GM19395 (cell line): ENCODE measurements around the gene RPTOR.
A peak's percentile ranks its signal among the peaks of the same experiment; 100 is the strongest.

Experiments
- ATAC-seq: cut with Tn5 transposase; IDR thresholded peaks from one replicate; pipeline ENCODE4 v1.9.1; 2021; ENCODE audit warnings: mild to moderate bottlenecking, moderate library complexity; ENCODE audit not compliant: unreplicated experiment

RPTOR gene

GRCh38 chr17:80712606-80713005 is 168.0 kb downstream of the RPTOR start:
- ATAC-seq = no peak

DNA sequence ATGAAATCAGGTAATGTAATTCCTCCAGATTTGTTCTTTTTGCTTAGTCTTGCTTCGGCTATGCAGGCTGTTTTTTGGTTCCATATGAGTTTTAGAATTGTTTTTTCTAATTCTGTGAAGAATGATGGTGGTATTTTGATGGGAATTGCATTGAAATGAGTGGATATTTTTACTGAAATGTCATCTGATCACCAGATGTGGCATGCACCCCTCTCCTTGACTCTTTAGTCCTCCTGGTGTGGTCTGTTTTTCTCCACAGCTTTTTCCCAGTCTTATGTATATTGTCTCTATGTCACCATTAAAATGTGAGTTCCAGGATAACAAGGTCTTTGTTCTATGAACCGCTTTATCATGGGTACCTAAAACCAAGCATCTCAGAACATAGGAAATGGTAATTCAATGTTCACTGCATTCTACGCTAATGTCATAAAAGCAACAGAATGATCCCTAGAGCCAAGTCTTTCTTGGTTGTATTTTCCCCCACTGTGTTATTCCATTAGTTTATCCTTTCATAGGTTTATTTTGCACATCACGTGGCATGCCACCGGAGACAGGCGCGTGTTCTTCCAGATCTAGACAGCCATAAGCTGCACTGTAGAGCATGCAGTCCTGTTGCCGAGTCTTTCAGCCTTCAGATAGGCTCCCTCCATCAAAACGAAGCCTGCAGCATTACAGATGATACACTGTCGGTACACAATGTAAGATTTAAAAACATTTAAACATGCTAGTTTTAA is 172.5 kb downstream of the RPTOR start:
- no peak for ATAC-seq

GRCh38 chr17:80717720-80718083 is 173.1 kb downstream of the RPTOR start:
- ATAC-seq = no peak

DNA sequence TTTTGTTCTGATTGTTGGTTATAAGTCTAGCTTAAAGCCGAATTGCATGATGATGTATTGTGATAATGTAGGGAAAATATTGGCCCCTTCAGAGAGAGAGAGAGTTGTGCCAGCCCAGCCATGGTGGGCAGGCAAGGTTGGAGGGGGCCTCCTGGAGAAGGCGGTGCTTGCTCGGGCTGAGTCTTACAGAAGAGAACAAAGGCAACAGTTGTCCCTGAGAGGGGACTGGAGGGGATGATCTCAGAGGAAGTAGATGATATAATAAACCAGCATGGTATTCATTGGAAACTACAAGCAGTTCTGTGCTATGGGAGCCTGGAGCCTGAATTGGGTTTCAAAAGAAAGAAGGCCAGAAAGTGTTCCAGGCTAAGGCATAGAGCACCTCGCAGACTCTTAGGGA is 173.8 kb downstream of the RPTOR start:
- ATAC-seq = no peak

DNA sequence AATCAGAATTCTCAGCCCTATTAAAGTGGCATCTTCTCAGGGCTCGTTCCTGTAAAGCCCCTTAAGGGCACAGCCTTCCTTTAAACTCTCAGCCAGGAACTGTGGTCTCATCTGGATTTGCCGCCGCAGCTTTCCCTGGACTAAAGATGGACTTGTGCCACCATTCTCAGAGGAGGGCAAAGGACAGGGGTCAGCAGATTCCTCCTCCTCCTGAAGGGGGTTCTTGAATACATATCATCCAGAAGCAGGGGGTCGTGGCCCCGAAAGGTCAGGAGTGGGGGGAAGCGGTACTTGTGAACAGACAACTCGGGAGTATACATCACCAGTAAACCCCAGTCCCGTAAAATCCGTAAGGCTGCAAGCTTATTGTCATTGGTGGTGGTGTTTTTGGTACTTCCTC is 174.8 kb downstream of the RPTOR start:
- no peak for ATAC-seq

GRCh38 chr17:80720610-80721577 is 176.3 kb downstream of the RPTOR start:
- ATAC-seq = no peak

- no peak for ATAC-seq
Observed at GRCh38 chr17:80722661-80723060, 178.0 kb downstream of the RPTOR start.

DNA sequence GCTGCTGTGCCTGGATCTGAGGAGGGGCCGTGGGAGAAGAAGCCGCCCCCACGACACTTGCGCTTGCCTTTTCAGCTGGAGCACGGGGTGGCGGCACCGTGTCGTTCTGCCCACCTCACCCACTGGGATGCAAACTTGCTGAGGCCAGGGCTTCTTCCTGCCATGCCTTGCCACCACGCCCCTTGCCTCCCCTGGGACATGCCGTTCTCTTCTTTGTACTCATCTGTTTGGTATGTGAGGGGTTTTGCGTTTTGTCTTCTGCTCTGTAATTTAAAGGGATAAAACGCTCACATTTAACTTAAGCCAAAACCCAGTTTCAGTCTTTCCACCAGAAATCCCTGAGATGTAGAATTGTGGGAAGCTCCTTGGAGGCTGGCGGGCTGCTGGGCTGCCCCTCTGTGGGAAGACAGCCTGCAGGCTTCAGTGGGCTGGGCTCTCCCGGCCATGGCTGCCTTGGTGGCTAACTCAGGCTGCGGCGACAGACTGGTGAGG is 180.2 kb downstream of the RPTOR start:
- ATAC-seq = no peak

- ATAC-seq = no peak
Observed at GRCh38 chr17:80725517-80725916, 180.9 kb downstream of the RPTOR start.

DNA sequence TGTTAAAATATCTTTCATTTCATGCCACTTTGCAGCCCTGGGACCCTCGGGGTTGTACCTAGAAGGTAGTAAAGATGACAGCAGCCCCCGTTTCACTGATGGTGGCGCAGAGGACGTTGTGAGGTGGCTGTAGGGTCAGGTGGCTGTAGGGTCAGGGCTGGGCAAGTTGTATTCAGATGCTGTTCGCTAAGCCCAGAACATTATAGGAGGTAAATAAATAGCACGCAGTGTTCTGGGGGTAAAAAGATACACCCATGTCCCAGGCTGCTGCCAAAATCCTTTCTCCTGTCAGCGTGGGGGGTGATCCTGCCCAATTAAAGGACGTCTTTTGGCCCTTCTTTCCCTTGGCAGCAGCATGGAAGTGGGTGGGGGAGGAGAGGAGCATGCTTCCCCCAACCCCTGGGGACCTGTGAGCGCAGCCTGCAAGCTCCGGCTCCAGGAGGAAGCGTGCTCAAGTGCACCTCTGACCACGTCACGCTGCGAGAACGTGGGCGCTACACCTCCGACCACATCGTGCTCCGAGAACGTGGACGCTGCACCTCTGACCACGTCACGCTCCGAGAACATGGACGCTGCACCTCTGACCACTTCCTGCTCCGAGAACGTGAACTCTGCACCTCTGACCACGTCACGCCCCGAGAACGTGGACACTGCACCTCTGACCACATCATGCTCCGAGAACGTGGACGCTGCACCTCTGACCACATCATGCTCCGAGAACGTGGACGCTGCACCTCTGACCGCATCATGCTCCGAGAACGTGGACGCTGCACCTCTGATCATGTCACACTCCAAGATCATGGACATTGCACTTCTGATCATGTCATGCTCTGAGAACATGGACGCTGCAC is 182.1 kb downstream of the RPTOR start:
- ATAC-seq = no peak

GRCh38 chr17:80727409-80727755 is 182.7 kb downstream of the RPTOR start:
- no peak for ATAC-seq

GRCh38 chr17:80729016-80729415 is 184.4 kb downstream of the RPTOR start:
- ATAC-seq = no peak

DNA sequence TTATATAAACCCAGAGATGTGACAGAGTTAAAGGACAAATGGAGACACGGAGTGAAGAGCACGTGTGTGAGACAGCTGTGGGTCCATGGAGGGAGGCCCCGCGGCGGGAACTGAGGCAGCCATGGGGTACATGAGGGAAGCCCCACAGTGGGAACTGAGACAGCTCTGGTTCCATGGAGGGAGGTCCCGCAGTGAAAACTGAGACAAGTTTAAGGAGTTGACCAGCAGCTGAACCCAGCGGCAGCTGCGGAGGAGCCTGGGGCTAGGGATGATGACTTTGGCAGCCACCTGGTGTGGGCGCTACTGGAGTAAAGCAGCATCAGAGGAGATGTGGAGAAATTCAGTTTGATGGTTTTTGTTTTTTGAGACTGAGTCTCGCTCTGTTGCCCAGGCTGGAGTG is 185.1 kb downstream of the RPTOR start:
- ATAC-seq = no peak

DNA sequence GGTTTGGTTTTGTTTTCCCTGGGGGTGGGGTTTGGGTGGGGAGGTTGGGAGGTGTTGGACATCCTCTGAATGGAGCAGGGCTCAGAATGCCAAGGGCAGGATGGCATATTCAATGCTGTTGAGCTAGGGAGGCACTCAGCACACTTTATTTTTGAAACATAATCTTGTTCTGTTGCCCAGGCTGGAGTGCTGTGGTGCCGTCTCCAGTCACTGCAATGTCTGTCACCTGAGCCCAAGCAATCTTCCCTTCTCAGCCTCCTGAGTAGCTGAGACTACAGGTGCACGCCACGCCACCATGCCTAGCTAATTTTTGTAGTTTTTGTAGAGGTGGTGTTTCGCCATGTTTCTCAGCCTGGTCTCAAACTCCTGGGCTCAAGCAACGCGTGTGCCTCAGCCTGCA is 186.1 kb downstream of the RPTOR start:
- no peak for ATAC-seq

- ATAC-seq = no peak
Observed at GRCh38 chr17:80731323-80731722, 186.7 kb downstream of the RPTOR start.

- no peak for ATAC-seq
Observed at GRCh38 chr17:80732268-80732667, 187.6 kb downstream of the RPTOR start.

- peak; percentile 73 for ATAC-seq
Observed at GRCh38 chr17:80737106-80738019, 192.7 kb downstream of the RPTOR start.

- peak; percentile 16 for ATAC-seq
Observed at GRCh38 chr17:80738020-80738808, 193.6 kb downstream of the RPTOR start.

- ATAC-seq = no peak
Observed at GRCh38 chr17:80738987-80739730, 194.5 kb downstream of the RPTOR start.
